Measurements from ENCODE around the gene HIF1A. TPM values are rescaled to one million over a fixed set of nuclear protein-coding genes. Genes with fewer than 3 reads are reported as not detected.
A peak's percentile ranks its signal among the peaks of the same experiment; 100 is the strongest.

The HIF1A gene
- total and polyA plus RNA-seq, 10 of the 15 experiments (the other 5 are each of a cell fraction or from before 2014, with no cell fraction given), result 18.3 to 97.0 (median 75.3) TPM

DNA sequence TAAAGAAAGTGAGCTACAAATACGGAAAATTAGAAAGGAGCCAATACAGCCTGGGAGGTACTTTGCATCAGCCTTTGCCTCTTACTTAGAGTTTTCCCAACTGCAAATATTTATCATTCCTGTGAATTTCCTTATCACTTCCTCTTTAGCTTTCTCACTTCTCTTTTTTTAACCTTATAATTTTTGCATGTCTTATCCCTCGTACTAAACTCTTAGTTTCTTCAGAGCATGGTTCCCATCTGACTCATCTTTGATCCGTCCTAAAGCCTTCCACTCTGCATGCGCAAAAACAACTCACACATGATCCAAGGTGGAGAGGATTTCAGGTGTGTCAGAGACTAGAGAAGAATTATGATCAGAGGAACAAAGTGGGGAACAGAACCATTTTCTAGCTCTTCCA is 57.3 kb downstream of the HIF1A start (continued):
- TF ChIP-seq ZBTB40 (IDR thresholded peaks at IDR 0.05; ENCODE audit: borderline replicate concordance) (no peak), CBFB (IDR thresholded peaks at IDR 0.05; ENCODE audit: low read depth) (no peak), RB1 (IDR thresholded peaks at IDR 0.05; ENCODE audit: borderline replicate concordance) (no peak), CREM (IDR thresholded peaks at IDR 0.05; ENCODE audit: low read depth) (no peak), CHD4 (IDR thresholded peaks at IDR 0.05) (no peak), NFXL1 (IDR thresholded peaks at IDR 0.05; ENCODE audit: borderline replicate concordance) (no peak), TARDBP (IDR thresholded peaks at IDR 0.05; ENCODE audit: borderline replicate concordance) (no peak), ZNF274 (IDR thresholded peaks at IDR 0.05; ENCODE audit: insufficient read depth, insufficient read length) (no peak), SUZ12 (IDR thresholded peaks at IDR 0.05; ENCODE audit: unreplicated experiment) (no peak), PML (IDR thresholded peaks at IDR 0.05; ENCODE audit: low read length) (no peak), BMI1 (IDR thresholded peaks at IDR 0.05; ENCODE audit: borderline replicate concordance) (peak; percentile 80), WRNIP1 (IDR thresholded peaks at IDR 0.05; ENCODE audit: borderline replicate concordance, low read depth, low read length) (no peak), RELB (IDR thresholded peaks at IDR 0.05; ENCODE audit: low read depth) (peak; percentile 99), BACH1 (IDR thresholded peaks at IDR 0.05; ENCODE audit: borderline replicate concordance) (peak; percentile 36; the same call in 1 of the 2 replicates), REST (IDR thresholded peaks at IDR 0.05; ENCODE audit: low read depth, low read length) (no peak), NR2C1 (IDR thresholded peaks at IDR 0.05) (no peak), EED (IDR thresholded peaks at IDR 0.05; ENCODE audit: low read depth) (peak; percentile 90)
- TF ChIP-seq, protein P1, sequence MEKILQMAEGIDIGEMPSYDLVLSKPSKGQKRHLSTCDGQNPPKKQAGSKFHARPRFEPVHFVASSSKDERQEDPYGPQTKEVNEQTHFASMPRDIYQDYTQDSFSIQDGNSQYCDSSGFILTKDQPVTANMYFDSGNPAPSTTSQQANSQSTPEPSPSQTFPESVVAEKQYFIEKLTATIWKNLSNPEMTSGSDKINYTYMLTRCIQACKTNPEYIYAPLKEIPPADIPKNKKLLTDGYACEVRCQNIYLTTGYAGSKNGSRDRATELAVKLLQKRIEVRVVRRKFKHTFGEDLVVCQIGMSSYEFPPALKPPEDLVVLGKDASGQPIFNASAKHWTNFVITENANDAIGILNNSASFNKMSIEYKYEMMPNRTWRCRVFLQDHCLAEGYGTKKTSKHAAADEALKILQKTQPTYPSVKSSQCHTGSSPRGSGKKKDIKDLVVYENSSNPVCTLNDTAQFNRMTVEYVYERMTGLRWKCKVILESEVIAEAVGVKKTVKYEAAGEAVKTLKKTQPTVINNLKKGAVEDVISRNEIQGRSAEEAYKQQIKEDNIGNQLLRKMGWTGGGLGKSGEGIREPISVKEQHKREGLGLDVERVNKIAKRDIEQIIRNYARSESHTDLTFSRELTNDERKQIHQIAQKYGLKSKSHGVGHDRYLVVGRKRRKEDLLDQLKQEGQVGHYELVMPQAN (conservative IDR thresholded peaks at IDR 0.05), result 0 out of 2 replicates have a peak, but pooled peaks have one; percentile 6

Data from GM12878 (cell line).